EH (cell line): ENCODE data around the gene GANC.

ENCODE experiments used
- DNase-seq: peaks from one replicate; pipeline ENCODE4 v3.0.0-alpha.2; 2015; ENCODE audit warnings: low read depth

The GANC gene

DNA sequence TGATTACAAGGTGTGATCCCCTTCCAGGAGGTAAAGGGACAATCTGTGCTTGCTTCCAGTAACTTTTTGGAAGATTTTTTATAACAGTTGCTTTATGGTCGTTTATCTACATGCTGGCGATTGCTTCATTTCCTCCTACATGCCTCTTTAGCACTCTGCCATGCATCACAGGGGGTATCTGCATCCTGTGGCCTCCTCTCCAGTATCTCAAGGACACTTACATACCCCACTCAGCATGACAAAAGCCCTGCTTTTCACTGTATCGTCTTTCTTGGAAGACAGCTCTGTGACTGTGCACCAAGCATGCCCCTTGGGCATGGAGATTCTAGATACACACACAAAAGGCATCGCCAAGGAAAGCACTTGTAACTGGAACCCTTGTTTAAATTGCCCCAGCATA, 111.6 kb downstream of the GANC start:
- no peak for DNase-seq

DNA sequence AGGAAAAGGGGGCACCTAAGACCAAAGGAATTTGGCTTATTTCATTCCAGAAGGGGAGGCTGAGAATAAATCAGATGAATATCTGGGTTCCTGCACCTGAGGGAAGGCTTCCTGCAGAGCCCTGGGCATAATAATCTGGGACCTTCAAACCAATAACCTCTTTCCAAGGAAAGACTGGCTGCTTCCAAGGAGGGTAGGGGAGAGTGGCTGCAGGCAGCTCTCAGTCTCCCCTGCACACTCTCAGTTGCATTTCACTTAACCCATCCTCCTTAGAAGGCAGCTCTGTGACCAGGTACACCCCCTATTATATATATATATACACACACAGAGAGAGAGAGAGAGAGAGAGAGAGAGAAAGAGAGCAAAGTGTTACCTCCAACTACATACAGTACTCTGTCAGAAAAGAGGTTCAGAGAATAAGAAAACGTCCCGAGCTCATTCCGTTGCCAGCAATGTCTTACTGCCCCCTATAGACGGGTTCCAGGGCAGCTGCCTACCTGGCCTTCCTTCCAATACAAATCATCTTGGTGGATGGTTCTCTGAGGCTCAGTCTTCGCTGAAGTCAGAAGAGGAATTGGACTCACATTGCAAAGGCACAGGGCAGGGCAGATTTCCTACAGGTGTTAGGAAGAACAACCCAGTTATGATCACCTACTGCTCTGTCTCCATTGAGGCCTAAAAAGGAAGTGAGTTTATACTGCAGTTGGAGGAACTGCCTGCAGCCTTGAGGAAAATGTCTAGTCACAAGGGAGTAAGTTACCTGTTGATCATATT, 112.4 kb downstream of the GANC start:
- DNase-seq, result peak; percentile 62

GRCh38 chr15:42385980-42386700, 113.1 kb downstream of the GANC start:
- peak; percentile 50 for DNase-seq

DNA sequence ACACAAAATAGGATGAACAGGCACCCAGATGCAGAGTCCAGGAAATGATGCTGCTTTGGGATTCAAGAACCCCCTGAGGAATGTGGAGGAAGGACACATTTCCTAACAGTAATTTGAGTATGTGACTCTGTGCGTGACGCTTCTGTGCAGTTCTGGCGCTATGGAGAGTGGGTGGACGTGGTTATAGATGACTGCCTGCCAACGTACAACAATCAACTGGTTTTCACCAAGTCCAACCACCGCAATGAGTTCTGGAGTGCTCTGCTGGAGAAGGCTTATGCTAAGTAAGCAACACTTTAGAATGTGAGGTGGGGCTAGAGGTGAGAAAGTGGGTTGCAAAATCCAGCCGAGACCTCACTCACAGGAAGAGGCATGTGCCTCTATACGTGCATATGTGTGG, 114.6 kb downstream of the GANC start:
- peak; percentile 24 for DNase-seq

DNA sequence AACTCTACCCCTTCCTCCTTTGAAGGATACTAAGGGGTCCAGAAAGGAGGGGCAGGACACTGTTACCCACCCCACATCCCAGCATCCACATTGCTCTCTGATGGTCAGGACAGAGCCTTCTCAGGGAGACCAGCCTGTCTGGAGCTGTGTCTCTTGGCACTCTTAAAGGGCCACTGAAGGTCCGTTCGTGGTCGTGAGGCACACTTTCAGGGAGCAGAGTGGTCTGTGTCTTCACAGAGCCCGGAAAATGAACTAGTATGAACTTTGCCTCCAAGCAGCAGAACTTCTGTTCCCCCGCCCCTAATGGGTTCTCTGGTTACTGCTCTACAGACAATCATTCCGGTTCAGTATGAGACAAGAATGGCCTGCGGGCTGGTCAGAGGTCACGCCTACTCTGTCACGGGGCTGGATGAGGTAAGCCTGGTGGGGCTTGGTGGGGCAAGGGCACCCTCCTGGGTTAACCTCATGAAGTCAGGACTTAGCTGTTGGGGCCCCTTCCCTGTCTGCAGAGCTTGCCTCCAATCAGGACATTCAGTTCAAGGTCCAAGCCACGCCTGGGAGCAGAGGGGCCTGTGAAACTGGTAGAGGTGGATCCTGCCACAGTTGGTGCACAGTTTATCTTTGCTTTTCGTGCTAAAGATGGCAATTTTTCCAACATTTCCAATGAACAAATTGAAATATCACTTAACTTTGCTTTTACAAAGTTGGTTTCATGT, 119.5 kb downstream of the GANC start:
- DNase-seq, result no peak

GRCh38 chr15:42394106-42394505, 121.1 kb downstream of the GANC start:
- no peak for DNase-seq

DNA sequence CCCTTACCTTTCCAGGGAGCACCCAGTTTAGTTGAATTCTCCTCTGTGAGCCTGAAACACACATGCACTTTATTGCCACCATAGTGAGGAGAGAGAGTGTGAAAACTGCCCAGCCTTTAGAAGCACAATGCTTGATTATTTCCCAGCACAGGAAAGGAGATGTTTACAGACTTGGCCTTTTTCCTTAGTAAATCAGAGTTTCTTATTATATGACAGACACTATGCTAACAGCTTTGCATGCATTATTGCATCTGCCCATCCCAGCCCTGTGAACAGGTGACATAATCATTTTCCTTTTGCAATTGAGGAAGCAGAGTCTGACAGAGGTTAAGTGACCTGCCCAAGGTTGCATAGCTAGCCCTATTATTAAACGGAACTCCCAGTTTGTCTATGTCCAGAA, 122.8 kb downstream of the GANC start:
- no peak for DNase-seq

DNA sequence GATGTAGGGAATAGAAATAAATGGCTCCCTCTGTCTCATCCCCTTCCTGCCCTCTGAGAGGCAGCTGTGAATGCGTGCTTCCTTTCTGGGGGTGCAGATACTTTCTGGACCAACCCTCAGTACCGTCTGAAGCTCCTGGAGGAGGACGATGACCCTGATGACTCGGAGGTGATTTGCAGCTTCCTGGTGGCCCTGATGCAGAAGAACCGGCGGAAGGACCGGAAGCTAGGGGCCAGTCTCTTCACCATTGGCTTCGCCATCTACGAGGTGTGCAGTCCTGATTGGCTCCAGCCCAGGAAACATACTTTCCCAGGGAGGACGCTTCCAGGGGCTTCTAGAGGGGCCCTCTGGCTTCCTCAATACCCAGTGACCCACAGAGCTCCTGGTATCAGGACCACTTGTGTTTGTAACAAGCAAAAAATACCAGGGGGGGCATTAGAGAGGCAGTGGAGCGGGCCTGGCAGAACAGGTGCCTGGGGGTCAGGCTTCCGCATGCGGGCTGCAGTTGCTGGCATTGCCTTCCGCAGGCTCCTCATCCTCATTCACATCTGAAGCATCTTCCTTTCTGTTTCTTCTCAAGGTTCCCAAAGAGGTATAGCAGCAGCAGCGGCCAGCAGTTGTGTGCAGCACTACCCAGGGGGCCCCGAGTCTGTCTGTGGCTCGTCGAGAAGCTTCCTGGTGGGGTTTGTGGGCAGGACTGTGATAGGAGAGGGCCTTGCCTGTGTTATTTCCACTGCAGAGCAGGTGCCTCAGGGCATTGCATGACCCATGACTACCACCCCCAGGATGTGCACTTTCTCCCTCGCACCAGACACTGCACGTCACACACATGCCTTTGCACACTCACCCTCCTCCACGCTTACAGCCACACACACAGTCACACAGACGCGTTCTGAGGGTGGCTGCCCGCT, 128.8 kb downstream of the GANC start:
- no peak for DNase-seq

GRCh38 chr15:42402455-42403205, 129.6 kb downstream of the GANC start:
- DNase-seq, result no peak

GRCh38 chr15:42403389-42403788, 130.4 kb downstream of the GANC start:
- DNase-seq, result no peak

DNA sequence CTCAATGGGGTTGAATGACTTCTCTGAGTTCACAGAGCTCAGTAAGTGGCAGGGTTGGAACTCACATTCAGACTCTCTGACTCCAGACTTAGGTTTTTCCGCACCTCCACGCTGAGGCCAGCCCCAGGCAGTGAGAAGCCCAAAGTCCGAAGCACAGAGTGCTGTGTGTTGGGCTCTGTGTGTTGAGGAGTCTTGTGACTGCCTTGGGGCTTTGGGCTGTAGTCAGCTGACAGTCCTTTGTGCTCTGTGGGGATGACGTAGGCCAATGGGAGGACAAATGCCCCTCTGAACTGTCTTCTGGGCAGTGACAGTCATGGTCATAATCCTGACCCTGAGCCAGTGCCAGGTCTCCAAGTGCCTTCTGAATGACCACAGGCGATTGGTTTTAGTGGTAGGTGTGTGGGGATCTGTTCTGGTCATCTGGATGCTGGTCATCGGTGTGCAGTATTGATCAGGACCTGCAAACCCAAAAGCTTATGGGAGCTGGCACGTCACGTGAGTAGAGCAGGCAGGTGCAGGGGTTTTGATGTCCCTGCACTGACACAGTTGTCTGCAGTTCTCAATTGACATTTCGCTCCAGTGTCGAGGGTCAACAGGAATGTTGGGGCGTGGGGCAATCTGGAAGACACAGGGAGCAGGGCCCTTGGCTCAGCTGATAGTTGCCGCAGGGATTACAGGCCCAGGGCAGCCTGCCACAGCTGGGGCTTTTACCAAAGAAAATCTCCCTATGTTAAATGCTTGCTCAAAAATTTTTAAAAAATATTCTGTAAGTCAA, 131.6 kb downstream of the GANC start:
- no peak for DNase-seq

DNA sequence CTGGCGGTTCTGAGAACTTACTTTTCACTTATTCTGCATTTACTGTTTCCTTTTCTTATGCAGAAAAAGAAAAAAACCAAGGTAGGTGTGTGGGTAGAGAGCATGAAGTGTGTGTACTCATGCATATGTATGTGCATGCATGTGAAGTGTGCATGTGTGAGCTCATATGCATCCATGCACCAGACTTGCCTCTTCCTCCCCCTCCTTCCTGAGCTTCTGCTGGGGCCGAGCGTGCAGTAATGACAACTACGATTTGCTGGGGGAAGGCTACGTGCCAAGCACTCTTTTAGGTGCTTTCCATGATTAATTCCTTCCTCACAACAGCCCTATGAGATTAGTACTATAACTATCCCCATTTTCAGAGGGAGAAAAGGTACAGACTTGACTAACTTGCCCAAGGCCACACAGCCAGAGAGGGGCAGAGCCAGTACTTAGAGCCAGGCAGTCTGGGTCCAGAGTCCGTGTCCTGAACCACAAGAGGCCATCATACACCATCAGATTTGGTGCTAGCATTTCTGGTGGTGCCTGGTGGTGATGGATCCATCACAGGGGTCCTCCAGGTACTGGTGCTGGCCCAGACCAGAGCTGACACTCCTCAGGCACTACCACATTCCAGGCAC, 133.0 kb downstream of the GANC start:
- no peak for DNase-seq
